ENCODE data around the gene ARHGAP26.
A peak's percentile ranks its signal among the peaks of the same experiment; 100 is the strongest.

Gene ARHGAP26

DNA sequence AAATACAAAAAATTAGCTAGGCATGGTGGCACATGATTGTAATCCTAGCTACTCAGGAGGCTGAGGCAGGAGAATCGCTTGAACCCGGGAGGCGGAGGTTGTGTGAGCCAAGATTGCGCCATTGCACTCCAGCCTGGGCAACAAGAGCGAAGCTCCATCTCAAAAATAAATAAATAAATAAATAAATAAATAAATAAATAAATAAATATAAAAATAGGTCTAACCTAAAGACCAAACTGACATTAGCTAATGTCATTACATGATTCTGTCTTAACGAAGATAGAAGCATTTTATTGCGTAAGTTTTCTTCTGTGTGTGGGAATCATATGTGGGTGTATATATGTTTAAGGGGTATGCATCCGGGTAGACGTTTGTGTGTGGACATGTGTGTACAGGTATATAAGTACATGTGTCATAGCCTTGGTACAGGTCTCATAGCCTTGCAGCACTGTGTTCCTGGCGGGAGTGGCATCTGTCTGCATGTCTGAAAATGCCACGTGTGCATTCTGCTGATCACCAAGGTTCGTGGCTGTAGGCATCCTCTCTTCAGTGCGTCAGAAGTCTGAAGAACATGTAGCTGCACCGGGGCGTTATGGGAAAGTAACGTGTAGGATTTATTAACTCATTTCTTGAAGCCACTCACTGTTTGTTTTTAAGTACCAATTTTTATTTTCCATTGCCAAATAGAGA lies 335.2 kb downstream of the ARHGAP26 start:
- Histone ChIP-seq H3K9me3 (ENCODE audit: control insufficient read depth, insufficient read depth, low read length) (no peaks in the 10 kb centered on the region), H3K79me2 (ENCODE audit: control insufficient read depth, low read length) (no peaks in the 10 kb centered on the region), H3K4me2 (ENCODE audit: low read length) (no peak overlapping the region), H3K27me3 (ENCODE audit: control insufficient read depth, low read length) (no peaks in the 10 kb centered on the region), H3K4me1 (ENCODE audit: control insufficient read depth, low read length) (no peaks in the 10 kb centered on the region), H3F3A (ENCODE audit: control insufficient read depth, insufficient read depth) (no peaks in the 10 kb centered on the region), H4K20me1 (ENCODE audit: control insufficient read depth, insufficient read depth, low read depth, low read length) (no peaks in the 10 kb centered on the region), H3K36me3 (ENCODE audit: control insufficient read depth, low read length) (no peaks in the 10 kb centered on the region), H3K4me3 (ENCODE audit: low read length) (no peak overlapping the region), H3K9me2 (replicated peaks; ENCODE audit: control insufficient read depth, low read length) (no peaks in the 10 kb centered on the region), H3K27ac (ENCODE audit: low read depth, low read length) (no peak overlapping the region)
- TF ChIP-seq EZH2phosphoT487 (IDR thresholded peaks at IDR 0.05; ENCODE audit: borderline replicate concordance, low read length), result no peak
- TF ChIP-seq, protein P1, sequence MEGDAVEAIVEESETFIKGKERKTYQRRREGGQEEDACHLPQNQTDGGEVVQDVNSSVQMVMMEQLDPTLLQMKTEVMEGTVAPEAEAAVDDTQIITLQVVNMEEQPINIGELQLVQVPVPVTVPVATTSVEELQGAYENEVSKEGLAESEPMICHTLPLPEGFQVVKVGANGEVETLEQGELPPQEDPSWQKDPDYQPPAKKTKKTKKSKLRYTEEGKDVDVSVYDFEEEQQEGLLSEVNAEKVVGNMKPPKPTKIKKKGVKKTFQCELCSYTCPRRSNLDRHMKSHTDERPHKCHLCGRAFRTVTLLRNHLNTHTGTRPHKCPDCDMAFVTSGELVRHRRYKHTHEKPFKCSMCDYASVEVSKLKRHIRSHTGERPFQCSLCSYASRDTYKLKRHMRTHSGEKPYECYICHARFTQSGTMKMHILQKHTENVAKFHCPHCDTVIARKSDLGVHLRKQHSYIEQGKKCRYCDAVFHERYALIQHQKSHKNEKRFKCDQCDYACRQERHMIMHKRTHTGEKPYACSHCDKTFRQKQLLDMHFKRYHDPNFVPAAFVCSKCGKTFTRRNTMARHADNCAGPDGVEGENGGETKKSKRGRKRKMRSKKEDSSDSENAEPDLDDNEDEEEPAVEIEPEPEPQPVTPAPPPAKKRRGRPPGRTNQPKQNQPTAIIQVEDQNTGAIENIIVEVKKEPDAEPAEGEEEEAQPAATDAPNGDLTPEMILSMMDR (IDR thresholded peaks at IDR 0.05; ENCODE audit: low read depth, low read length, poor library complexity, severe bottlenecking), result no peak

DNA sequence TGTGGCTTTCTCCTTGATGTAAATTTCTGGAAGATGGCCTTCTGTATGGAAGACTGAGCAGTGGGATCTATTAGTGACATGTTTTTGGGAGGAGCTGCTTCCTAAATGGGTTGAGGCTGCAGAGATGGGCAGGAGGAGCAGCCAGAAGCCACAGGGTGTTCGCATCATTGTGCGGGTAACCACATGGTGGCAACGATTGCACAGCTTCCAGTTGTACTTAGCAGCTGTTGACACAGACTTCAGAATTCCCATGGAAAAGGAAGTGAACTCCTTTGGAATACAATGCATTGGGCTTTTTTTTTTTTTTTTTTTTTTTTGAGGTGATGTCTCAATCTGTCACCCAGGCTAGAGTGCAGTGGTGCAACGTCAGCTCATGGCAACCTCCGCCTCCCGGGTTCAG lies 336.0 kb downstream of the ARHGAP26 start:
- no peak overlapping the region for H3K4me2 ChIP-seq (ENCODE audit: low read length)
- TF ChIP-seq EZH2phosphoT487 (IDR thresholded peaks at IDR 0.05; ENCODE audit: borderline replicate concordance, low read length), result no peak
- TF ChIP-seq, protein P1 (IDR thresholded peaks at IDR 0.05; ENCODE audit: low read depth, low read length, poor library complexity, severe bottlenecking), result peak; percentile 10
- no peaks in the 10 kb centered on the region for H3K4me1 ChIP-seq (ENCODE audit: control insufficient read depth, low read length)

DNA sequence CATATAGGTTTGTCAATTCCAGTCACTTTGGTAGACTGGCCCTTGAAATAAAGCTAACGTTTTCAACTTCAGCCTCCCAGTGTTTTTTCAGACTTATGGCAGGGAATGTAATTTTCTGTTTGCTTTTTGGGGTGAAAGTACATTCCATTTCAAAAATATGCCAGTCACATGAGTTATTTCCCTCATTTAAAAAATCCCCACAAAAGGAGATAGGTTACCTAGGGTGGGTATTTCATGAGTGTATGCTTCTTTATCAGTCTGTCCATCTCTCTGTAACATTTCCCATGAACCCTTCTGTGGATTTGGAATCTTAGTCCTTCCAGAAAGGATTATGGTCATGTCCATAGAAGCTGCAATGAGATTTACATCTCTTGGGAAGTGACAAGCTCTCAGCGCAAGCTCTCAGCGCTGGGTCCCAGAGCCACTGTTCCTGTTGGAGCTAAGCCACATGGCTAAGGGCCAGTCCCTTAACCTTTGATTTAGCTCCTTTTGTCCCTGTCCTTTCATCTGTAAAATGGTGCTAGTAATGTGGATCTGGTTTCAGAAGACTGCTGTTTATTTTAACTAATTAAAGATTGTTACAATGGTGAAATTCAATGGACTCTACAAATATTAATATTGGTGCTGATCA lies 338.4 kb downstream of the ARHGAP26 start:
- no peaks in the 10 kb centered on the region for H3K36me3 ChIP-seq (ENCODE audit: control insufficient read depth, low read length)

More for the DNA sequence above, 336.0 kb downstream of the ARHGAP26 start:
- no peak overlapping the region for H3K4me3 ChIP-seq (ENCODE audit: low read length)
- H3K36me3 ChIP-seq (ENCODE audit: control insufficient read depth, low read length), result no peaks in the 10 kb centered on the region
- H3K9me3 ChIP-seq (ENCODE audit: control insufficient read depth, insufficient read depth, low read length), result no peaks in the 10 kb centered on the region
- H4K20me1 ChIP-seq (ENCODE audit: control insufficient read depth, insufficient read depth, low read depth, low read length), result no peaks in the 10 kb centered on the region
- no peak overlapping the region for H3K27ac ChIP-seq (ENCODE audit: low read depth, low read length)
- no peaks in the 10 kb centered on the region for H3K79me2 ChIP-seq (ENCODE audit: control insufficient read depth, low read length)
- H3K27me3 ChIP-seq (ENCODE audit: control insufficient read depth, low read length), result no peaks in the 10 kb centered on the region
- no peaks in the 10 kb centered on the region for H3K9me2 ChIP-seq (replicated peaks; ENCODE audit: control insufficient read depth, low read length)
- no peaks in the 10 kb centered on the region for H3F3A ChIP-seq (ENCODE audit: control insufficient read depth, insufficient read depth)

More for the DNA sequence above, 338.4 kb downstream of the ARHGAP26 start:
- H3F3A ChIP-seq (ENCODE audit: control insufficient read depth, insufficient read depth), result no peaks in the 10 kb centered on the region
- no peaks in the 10 kb centered on the region for H3K9me3 ChIP-seq (ENCODE audit: control insufficient read depth, insufficient read depth, low read length)
- no peaks in the 10 kb centered on the region for H3K9me2 ChIP-seq (replicated peaks; ENCODE audit: control insufficient read depth, low read length)
- TF ChIP-seq, protein P1 (IDR thresholded peaks at IDR 0.05; ENCODE audit: low read depth, low read length, poor library complexity, severe bottlenecking), result no peak
- TF ChIP-seq EZH2phosphoT487 (IDR thresholded peaks at IDR 0.05; ENCODE audit: borderline replicate concordance, low read length), result no peak
- no peaks in the 10 kb centered on the region for H3K27me3 ChIP-seq (ENCODE audit: control insufficient read depth, low read length)
- H3K27ac ChIP-seq (ENCODE audit: low read depth, low read length), result no peak overlapping the region
- peaks cover 3% of the 10 kb centered on the region for H3K4me1 ChIP-seq (ENCODE audit: control insufficient read depth, low read length)
- no peak overlapping the region for H3K4me3 ChIP-seq (ENCODE audit: low read length)
- H3K79me2 ChIP-seq (ENCODE audit: control insufficient read depth, low read length), result no peaks in the 10 kb centered on the region
- no peak overlapping the region for H3K4me2 ChIP-seq (ENCODE audit: low read length)
- no peaks in the 10 kb centered on the region for H4K20me1 ChIP-seq (ENCODE audit: control insufficient read depth, insufficient read depth, low read depth, low read length)

Measured in DOHH2 (cell line).